ENCODE measurements around the gene PPP1R16B.

PPP1R16B gene

DNA sequence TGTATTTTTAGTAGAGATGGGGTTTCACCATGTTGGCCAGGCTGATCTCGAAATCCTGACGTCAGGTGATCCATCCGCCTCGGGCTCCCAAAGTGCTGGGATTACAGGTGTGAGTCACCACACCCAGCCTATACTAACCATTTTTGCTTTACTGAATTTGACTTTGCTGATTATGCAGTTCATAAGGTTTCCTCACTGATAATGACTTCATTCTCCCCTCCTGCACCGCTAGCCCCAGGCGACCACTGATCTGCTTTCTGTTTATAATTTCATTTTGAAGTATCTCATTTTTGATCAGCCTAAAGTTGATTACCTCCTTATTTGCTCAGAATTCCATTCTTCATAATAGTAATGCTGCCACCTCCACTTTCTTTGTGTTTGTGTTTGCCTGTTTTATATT lies 72.0 kb downstream of the PPP1R16B start:
- DNase-seq (ENCODE audit: low read depth) = no peak

DNA sequence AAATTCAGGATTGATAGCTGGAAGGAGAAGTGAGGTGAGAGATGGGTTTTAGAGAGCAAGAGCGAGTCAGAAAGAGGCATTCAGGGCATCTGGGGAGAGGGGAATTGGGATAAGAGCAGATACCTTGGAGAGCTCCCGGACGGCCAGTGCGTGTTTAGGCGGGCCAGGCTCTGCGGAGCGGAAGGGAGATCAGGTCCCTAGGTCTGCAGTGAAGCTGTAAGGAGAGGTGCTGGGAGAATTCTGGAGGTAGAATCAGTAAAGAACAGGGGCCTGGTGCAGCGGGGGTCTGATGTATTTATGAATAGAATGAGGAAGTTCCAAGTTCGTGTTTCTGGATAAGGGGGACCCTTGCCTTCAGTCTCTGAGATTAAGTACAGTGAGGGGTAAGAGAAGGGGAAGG lies 73.4 kb downstream of the PPP1R16B start:
- DNase-seq (ENCODE audit: low read depth) = no peak

DNA sequence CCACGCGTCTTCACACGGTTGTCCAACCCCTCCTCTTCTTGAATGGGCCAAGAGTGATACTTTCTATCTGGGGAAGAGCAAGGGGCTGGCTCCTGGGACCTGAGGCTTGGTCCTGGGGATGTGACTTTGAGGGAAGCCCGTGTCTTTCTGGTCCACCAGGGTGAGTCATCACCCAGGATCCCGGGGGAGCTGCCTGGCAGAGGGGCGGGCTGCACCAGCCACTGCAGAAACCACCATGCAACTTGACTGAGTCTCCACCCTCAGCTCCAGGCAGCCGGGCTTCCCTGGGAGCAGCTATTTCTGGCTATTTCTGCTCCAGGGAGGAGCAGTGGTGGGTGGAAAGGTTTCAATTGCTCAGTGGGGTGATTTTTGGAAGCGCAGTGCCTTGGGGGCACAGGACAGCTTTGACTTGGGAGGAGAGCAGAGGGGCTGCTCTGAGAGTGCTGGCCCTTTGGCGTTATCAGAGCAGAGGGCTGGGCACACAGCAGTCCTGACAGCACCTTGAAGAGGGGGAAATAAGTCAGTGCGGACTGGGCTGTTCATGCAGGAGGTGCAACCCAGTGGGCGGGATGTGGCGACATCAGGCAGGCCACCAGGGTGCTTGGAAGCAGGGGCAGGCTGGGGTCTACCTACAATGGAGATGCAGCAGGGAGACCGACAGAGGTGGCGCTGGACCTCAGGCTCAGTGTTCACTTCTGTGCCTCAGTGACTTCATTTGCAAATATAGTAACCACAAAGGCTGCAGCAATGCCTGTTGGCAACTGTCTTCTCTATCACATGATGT lies 75.6 kb downstream of the PPP1R16B start:
- DNase-seq (ENCODE audit: low read depth) = no peak

DNA sequence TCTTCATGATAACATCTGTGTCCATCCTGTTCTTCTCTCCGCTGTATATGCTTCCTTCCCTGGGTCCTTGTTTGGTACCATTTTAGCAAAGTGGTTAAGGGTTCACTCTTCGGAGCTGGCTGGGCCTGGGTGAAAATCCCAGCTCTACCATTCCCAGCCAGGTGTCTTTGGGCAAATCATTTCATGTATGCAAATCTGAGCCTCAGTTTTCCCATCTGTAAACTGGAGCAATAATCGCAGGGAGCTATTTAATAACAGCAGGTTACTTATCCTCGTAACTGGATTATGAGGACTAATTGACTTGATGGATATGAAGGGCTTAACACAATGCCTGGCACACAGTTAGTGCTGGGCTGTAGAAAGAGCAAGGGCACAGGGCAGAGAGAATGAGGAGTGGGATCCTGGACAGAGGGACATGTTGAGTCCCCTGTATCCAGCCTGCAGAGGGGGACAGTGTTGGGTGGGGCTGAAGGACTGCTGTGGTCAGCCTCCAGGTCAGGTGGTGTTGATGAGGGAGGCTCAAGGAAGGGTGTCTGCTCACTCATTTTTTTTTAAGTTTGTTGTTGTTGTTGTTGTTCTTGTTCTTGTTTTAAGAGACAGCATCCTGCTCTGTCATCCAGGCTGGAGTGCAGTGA lies 76.4 kb downstream of the PPP1R16B start:
- DNase-seq (ENCODE audit: low read depth) = no peak

DNA sequence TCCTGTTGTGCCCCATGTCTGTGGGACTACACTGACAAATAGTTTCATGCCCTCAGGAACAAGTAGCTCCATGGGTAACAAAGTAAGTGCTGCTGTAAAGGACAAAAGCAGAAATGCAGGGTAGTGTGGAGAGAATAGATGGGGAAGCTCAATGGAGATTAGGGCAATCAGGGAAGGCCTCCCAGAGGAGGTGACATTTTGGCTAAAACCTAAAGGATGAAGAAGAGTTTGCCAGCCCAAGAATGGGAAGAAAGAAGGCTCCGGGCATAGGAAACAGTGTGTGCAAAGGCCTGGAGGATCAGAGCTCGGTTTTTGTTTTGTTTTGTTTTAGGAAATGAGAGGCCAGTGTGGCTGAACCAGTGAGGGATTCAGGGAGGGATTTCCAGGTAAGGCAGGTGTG lies 77.1 kb downstream of the PPP1R16B start:
- DNase-seq (ENCODE audit: low read depth) = no peak

DNA sequence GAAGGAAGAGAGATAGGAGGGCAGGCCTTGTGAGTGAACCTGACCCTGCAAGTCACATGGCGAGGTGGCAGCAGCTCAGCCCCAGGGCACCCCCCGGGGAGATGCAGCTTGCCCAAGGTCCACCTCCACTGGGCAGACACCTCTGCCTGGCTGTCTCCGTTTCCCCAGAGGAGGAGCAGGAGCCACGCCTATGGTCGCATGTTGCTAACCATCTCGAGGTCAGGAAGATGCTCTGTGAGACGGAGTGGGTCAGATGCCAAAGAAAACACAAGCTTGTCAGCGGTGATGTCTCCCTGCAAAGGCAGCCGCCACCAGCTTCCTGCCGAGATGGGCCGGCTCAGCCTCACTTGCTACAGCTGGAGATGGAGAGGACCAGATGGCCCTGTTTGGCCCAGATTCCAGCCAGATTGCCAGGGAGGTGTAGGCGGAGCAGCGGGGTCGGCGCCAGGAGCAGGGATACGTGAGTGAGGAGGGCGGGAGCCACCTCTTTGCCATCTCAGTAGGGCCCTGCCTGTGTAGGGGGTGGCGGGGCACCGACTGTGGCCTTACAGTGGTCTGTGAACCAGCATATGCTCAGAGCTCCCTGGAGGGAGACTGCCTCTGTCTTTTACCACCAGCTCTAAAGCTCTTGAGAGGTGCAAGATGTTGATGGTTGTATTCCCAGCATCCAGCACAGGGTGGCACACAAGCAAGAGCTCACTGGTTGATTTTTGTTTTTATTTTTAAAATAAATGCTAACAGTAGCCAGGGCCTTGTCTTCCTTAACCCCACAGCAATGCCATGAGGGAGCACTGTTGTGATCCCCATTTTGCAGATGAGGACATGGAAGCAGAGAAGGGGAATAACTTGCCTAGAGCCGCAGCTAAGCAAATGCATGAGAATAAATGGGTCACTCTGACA lies 77.8 kb downstream of the PPP1R16B start:
- no peak for DNase-seq (ENCODE audit: low read depth)

DNA sequence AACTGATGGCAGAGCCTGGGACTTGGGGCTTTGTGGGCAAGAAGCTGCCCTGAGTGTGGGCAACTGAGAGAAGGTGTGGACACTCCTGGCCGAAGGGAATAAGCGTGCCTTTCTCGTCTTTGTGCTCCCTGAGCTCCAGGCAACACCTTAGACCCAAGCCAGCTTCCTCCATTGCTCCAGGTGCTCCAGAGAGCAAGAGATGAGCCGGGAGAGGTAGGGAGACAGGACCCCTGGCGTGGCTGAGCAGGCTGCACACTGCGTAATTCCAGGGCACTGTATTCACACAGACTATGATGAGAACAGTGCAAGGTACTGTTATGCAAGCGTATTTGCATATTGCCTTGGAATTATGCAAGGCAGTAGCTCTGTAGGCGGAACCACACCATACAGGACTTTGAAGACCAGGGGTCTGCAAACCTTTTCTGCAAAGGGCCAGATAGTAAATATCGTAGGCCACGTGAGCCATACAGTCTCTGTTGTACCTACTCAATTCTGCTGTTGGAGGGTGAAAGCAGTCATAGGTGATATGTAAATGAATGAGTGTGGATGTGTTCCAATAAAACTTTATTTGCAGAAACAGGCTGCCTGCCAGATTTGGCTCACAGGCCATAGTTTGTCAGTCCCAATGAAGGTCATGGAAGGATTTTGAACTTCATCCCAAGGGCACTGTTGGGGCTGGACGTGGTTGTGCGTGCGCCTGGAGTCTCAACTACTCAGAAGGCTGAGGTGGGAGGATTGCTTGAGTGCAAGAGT lies 78.7 kb downstream of the PPP1R16B start:
- no peak for DNase-seq (ENCODE audit: low read depth)

DNA sequence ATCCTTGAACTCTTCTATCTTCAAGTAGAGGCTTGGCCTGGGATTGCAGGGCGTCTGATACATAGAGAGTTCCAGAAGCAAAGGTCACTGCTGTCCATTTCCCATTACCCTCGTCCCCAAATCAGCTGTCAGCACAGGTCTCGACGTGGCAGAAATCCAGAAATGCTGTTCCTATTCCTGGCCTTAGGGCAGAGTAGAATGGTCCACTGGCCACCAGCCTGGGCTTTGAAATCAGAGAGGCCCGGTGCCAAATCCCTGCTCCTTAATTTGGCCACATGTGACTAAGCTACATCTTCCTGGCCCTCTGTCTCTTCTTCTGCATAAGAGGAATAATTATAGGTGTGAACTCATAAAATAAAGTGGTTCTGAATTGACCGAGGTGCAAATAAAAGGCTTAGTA lies 79.9 kb downstream of the PPP1R16B start:
- no peak for DNase-seq (ENCODE audit: low read depth)

DNA sequence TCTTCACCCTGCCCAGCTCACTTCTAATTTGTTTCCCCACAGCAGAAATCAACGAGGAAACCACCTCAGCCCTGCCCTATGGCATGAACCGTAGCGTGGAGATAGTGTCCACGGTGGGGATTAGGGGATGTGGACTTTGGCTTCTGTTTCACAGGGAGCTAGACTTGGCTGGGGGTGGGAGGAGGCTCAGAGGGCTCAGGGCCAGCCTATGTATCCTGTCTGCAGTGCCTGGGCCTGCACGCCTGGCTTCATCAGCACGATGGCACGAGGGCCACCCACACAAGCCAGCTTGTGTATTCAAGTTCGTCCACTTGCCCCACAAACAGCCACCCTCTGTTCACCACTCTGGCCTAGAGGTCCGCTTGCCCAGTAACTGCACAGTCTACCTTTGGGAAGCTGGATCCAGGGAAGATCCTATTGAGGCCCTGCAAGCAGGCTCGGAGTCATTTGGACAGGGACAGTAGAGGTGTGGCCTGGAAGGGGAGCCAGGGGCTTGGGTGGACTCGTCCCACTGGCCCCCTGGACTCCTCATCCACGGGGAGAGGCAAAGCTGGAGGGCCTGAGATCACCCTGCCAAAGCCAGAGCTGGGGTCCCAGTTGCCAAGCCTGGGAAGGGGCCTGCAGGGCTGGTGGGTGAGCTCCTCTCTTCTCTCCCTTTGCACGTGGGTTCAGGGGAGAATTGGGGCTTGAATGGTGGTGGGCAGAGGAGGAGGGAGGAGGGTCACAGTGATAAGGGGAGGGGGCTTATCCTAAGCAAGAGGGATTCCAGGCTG lies 82.7 kb downstream of the PPP1R16B start:
- DNase-seq (ENCODE audit: low read depth) = no peak

DNA sequence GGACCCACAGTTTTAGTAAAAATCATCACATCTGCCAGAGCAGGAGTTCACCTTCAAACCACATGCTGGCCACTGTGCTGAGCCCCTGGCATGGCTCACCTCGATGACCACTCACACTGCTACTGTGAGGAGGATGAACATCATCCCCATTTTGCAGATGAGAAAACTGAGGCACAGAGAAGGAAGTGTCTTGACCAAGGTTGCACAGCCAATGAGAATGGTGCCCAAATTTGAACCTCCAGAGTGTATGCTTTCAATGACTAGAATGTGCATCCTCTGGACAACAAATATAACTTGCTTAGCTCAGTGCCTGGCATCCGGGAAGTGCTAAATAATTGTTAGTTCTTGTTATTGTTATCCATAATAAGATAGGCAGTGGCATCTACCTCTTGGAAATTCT lies 83.6 kb downstream of the PPP1R16B start:
- DNase-seq (ENCODE audit: low read depth) = no peak

DNA sequence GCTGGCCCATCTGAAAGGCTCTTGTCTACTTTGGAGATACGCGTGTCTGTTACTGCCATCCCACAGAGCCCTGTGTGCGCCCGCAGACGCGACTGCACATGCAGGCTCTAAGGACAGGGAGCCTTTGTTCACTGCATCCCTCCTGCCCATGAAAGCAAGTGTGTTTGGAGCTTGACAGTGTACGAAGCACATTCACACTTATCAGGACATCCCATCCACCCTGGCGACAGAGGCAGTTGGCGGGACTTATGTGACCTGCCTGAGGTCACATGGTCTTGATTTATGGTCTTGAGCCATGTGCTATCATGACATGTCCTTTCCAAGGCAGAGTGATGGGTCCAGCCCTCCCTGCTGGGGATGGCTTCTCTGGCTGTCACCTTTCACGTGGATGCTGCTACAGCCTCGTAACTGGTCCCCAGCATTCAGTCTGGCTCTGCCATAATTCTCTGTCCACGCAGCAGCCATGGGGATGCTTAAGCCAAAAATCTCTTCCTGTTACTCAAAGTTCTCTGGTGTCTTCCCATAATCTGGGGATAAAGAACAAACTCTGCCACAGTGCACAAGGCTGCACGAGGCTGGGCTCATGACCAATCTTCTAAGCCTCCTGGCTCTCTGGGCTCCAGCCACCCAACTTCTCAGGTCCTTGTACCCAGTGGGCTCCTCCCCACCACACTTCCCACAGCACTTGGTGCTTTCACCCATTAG lies 84.4 kb downstream of the PPP1R16B start:
- DNase-seq (ENCODE audit: low read depth) = no peak

DNA sequence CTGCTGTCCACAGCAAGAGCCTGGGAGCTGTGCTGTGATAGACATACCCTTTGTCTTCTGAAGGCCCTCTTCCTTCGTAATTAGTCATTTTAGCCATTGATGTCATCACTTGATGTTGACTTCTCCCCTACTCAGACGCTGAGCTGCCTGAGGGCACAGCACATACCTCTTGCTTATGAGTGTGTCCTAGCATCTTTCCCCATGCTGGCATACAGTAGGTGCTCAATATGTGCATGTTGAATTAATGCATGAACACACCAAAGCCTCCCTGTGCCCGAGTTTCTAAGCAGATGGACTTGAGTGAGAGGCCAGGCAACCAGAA lies 85.0 kb downstream of the PPP1R16B start:
- DNase-seq (ENCODE audit: low read depth) = no peak

DNA sequence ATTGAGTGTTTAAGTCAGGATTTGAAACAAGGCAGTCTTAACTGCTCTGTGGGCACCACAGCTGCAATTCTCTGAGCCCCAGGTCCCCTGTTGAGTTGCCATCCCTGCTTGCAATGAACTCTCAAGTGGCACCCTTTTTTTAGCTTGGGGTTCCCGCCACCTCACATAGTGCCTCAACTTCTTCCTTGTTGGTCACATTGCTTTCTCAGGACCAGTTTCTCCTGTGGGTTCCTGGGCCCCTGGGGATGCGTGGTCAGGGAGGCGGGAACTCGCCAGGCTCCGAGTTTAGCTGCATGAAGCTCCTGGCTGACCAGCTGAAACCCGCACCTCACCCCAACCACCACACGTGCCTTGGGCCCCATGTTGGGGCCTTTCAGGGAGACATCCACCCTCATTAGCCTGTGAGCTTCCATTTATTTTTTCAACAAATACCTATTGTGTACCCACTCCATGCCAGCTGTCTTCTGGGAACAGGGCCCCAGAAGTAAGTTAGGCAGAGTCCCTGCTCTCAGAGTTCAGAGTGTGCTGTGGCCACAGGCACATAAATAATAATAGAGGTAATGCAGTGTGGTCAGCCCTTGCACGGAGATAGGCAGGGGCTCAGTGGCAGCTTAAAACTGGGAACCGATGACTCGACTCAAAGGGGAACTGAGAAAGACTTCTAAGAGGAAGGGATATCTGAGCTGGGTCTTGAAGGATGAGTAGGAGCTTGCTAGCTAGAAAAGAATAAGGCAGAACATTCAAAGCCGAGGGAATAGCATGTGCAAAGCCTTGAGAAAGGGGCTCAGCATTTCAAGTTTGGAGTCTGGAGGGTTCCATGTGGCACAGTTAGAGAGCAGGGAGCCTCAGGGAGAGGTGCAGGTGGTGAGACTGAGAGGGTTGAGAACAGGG lies 86.8 kb downstream of the PPP1R16B start:
- DNase-seq (ENCODE audit: low read depth) = no peak

DNA sequence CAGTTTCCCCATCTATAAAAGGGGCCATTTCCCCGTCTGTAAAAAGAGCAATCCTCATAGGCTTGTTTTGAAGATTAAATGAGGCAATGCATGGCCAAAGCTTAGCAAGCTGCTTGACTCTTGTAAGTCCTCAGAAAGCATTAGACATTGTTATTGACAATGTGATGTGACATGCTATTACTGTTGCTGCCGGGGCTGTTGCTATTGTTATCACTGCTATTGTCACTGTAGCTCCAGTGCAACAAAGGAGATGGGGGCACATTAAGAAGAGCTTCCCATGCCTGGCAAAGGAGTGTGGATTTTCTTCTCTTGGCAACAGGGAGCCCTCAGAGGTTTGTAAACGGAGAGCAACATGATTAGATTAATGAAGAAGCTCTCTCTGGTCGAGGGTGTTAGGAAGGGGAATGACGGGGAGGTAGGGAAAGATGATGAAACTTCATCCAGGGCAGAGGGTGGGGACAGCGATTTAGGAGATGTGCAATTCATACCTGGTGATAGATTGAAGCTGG lies 87.6 kb downstream of the PPP1R16B start:
- DNase-seq (ENCODE audit: low read depth) = no peak

DNA sequence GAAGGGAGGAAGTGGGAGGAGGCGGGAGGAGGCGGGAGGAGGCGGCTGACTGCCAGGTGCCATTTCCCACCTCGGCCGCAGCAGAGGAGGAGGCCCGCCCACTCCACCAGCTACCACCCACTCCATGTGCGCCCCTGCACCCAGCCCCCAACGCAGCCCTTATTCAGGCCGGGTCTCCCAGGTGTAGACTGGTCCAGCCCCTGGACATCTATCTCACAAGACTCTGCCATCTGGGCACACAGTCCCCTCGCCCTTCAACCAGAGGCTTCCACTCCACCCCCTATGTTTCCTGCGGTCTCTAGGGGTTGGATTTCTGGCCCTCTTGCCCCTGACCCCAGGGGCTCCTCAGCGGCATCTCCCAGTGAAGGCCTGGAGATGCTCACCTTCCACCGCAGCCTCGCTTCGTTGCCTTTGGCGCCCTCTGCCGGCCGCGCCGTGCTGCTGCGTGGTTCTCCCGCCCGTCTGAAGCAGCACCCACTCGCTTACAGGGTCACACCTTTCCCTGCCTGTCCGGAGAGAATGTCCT lies 88.1 kb downstream of the PPP1R16B start:
- DNase-seq (ENCODE audit: low read depth) = no peak

DNA sequence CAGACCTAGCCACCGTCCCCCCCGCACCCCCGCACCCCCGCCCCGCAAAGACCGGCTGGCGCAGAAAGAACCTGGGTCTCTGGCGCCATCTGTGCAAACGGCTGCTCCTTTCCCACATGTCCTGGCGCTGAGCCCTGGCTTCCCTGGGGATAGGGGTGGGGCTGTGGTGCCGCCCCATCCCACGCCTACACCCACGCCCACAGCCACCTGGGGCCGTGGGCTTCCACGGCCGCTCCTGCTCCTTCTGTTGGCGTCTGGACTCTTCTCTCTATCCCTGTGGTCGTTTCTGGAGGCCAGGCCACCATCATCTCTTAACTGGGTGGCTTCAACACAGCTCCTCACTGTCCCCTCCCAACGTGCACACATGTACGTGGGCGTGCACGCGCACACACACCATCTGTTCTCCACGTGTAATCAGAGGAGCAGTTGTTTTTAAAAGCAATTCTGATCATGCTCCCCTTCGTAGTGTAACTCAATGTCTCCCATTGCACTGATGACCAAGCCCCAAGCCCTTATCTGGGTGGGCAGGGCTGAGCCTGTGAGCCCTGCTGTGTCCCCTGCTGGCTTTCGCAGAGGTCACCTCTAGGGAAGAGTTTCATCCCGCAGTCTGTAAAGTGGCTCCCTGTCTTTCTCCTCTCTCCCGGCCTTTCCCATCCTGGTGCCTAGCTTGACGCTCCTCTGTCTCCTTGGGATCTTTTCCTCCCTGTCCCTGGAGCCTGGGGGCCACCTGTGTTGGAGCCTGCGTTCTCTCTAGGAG lies 88.8 kb downstream of the PPP1R16B start:
- DNase-seq (ENCODE audit: low read depth) = no peak

DNA sequence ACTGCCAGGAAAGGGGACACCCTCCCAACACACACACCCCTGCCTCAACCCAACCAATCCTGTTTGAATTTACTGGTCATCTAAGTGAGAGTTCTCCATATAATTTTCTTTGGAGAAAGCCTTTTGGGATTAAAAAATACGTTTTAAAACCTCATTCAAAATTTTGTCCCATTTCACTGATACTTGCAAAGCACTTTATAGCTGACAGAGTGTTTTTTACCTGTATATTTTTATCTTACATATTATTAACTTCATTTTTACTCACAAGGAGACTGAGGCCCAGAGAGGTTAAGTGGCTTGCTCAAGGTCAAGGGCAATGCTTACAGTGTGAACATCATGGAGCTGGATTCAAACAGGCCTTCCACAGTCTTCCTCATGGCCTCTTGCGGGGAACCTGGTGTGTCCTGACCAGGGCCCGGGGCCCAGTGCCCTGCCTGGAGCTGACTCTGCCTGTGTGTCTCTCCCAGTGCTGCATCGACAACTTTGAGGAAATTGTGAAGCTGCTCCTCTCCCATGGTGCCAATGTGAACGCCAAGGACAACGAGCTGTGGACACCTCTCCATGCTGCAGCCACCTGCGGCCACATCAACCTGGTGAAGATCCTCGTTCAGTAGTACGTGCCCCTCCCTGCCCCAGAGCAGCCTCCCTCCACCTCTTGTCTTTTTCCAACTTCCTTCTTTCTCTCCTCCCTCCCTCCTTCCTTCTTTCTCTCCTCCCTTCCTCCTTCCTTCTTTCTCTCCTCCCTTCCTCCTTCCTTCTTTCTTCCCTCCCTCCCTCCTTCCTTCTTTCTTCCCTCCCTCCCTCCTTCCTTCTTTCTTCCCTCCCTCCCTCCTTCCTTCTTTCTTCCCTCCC lies 89.8 kb downstream of the PPP1R16B start:
- DNase-seq (ENCODE audit: low read depth) = no peak

Data from non-pigmented ciliary epithelial cell (primary cell).